ENCODE data around the gene TRIM62. TPM values are rescaled to one million over a fixed set of nuclear protein-coding genes. Genes with fewer than 3 reads are reported as not detected.
"Not testable (repeated sequence)": the region's sequence is repeated elsewhere in the genome, so short reads cannot be mapped to it uniquely, and the experiment has no call there.

TRIM62 gene
- total RNA-seq, 4 donors from 2014 or later, result 4.0 to 9.0 (median 5.5) TPM

DNA sequence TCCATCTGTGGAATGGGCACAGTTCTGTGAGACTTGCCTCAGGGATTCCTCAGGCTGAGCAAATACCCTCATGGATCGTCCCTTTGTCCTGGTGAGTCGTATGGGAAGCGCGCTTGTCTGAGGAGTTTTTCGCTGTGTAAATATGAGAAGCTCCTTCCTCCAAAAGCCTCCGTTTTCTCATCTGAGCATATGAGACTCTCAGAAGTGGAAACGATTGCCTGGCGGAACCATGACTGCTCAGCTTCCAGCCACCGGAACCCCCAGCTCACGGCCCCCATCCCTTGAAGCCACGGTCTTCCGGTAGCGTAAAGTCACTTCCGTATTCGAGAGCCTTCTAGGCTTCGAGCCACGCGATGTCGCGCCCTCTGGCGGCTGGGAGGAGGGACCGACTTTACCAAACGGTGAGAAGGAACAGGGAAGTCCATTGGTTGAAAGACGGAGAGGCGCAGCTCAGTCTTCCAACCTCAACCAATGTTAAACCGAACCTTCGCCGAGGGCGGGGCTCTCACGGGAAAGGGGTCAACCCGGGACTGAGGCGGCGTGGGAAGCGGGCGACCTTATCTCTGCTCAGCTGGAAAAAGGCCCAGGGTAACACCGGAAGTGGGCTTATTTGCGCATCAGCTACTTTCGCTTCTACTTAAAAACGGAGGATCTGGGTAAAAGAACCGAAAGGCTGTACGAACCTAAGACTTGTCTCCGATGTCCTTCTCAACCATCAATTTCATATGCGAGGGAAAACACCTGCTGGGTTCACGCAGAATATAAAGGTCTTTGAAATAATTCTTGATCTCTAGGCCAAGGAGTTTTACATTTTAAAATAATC, 54.6 kb downstream of the TRIM62 start:
- no peaks in the 10 kb centered on the region for H3K9me3 ChIP-seq
- peak overlapping the region; percentile 81 to 86 (median 84) for H3K27ac ChIP-seq
- peak overlapping the region; percentile 59 to 98 for H3K4me3 ChIP-seq
- 3% methylated on average over 11 to 14 of the region's 44 CpGs for WGBS, 2 donors (ENCODE audit: low coverage in 1 of 2)
- no peaks in the 10 kb centered on the region for H3K36me3 ChIP-seq
- no peaks in the 10 kb centered on the region for H3K27me3 ChIP-seq
- ATAC-seq, result peak; percentile 99
- peaks cover 0 to 26% (median 4%) of the 10 kb centered on the region in 3 donors for H3K4me1 ChIP-seq
- TF ChIP-seq, protein P1, sequence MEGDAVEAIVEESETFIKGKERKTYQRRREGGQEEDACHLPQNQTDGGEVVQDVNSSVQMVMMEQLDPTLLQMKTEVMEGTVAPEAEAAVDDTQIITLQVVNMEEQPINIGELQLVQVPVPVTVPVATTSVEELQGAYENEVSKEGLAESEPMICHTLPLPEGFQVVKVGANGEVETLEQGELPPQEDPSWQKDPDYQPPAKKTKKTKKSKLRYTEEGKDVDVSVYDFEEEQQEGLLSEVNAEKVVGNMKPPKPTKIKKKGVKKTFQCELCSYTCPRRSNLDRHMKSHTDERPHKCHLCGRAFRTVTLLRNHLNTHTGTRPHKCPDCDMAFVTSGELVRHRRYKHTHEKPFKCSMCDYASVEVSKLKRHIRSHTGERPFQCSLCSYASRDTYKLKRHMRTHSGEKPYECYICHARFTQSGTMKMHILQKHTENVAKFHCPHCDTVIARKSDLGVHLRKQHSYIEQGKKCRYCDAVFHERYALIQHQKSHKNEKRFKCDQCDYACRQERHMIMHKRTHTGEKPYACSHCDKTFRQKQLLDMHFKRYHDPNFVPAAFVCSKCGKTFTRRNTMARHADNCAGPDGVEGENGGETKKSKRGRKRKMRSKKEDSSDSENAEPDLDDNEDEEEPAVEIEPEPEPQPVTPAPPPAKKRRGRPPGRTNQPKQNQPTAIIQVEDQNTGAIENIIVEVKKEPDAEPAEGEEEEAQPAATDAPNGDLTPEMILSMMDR (IDR thresholded peaks at IDR 0.05), result peak; percentile 68 to 91 (median 86)
- no peak for TF ChIP-seq EP300 (IDR thresholded peaks at IDR 0.05)
- peak; percentile 89 for TF ChIP-seq POLR2AphosphoS5 (IDR thresholded peaks at IDR 0.05)

DNA sequence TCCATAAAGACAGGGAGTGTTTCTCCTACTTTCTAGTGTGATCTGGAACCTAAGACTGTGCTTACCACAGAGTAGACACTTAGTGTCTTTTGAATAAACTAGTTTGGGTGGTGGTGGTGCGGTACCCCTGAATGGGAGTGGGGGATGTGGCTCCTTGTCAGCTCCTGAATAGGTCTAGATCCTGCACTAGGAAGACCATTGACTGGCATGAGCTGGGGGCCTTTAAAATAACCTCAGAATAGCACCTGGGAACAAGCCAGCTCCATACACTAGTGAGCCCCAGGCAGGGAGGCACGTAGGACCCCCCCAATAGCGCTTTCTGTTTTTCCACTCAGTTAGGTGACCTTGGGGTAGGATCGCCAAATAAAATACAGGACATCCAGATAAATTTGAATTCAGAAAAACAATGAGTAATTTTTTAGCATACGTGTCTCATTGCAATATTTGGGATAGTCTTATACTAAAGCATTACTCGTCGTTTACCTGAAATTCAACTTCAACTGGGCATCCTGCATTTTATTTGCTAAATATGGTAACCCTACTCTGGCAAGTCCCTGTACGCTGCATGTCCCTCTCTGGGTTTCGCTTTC, 55.3 kb downstream of the TRIM62 start:
- Histone ChIP-seq H3K4me1 (peaks cover 0 to 26% (median 4%) of the 10 kb centered on the region in 3 donors), H3K9me3 (no peaks in the 10 kb centered on the region), H3K4me3 (peak overlapping the region; percentile 59 to 98), H3K27me3 (no peaks in the 10 kb centered on the region), H3K36me3 (no peaks in the 10 kb centered on the region), H3K27ac (peak overlapping the region; percentile 81 to 86 (median 84))
- ATAC-seq, result no peak
- WGBS, 2 donors (ENCODE audit: low coverage in 1 of 2), result 27 to 31% methylated on average over 7 to 9 of the region's 9 CpGs
- TF ChIP-seq, protein P1 (IDR thresholded peaks at IDR 0.05), result no peak
- TF ChIP-seq POLR2AphosphoS5 (IDR thresholded peaks at IDR 0.05), result no peak
- TF ChIP-seq POLR2A (IDR thresholded peaks at IDR 0.05), result no peak
- TF ChIP-seq EP300 (IDR thresholded peaks at IDR 0.05), result no peak

DNA sequence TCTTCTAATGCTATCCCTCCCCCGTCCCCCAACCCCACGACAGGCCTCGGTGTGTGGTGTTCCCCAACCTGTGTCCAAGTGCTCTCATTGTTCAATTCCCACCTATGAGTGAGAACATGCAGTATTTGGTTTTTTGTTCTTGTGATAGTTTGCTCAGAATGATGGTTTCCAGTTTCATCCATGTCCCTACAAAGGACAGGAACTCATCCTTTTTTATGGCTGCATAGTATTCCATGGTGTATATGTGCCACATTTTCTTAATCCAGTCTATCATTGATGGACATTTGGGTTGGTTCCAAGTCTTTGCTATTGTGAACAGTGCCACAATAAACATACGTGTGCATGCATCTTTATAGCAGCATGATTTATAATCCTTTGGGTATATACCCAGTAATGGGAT, 57.2 kb downstream of the TRIM62 start:
- H3K27ac ChIP-seq, H3K27me3 ChIP-seq, H3K4me3 ChIP-seq, H3K9me3 ChIP-seq, ATAC-seq, H3K36me3 ChIP-seq: not testable (repeated sequence)
- 81 to 100% methylated on average over 1 to 4 of the region's 4 CpGs for WGBS, 2 donors (ENCODE audit: low coverage in 1 of 2)
- H3K4me1 ChIP-seq, result peaks cover 0 to 26% (median 4%) of the 10 kb centered on the region in 3 donors

- WGBS, 2 donors (ENCODE audit: low coverage in 1 of 2), result 68 to 72% methylated on average over 2 to 3 of the region's 3 CpGs
- no peak for ATAC-seq
- Histone ChIP-seq H3K9me3 (no peaks in the 10 kb centered on the region), H3K4me1 (peaks cover 0 to 21% (median 4%) of the 10 kb centered on the region in 3 donors), H3K27me3 (peaks cover 5% of the 10 kb centered on the region), H3K36me3 (no peaks in the 10 kb centered on the region), H3K27ac (no peak overlapping the region), H3K4me3 (no peak overlapping the region)
- TF ChIP-seq EP300 (IDR thresholded peaks at IDR 0.05) (no peak), POLR2A (IDR thresholded peaks at IDR 0.05) (no peak), POLR2AphosphoS5 (IDR thresholded peaks at IDR 0.05) (no peak)
- TF ChIP-seq, protein P1 (IDR thresholded peaks at IDR 0.05), result no peak
Measured at GRCh38 chr1:33123266-33123665, 58.6 kb downstream of the TRIM62 start.

DNA sequence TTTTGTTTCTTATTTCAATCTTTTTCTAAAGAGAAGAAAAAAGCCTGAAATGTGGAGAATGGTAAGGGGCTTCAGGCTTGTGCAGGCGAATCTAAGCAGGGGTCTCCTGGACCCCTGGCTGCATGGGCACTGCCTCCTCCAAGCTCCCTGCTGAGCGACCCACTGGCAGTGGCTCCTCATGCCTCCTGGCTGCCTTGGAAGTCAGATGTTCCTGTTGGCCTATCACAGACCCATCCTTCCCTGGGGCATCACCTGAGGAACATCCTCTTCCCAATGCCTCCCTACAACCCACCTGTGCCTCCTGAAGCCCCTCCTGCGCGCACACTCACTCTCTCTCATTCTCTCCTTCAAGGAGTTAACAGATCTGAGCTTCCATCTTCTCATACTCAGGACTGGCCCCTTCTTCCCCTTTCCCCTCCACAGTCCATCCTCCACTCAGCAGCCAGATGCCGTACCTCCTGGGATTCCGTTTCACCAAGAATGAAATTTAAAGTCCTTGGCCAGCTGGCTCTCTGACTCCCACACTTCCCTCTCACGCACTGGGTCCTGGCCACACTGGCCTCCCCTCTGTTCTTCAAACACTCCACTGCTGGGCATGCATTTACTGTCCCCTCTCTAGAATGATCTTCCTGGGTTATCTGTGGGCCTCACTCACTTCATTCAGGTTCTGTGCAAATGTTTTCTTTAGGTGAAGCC, 59.2 kb downstream of the TRIM62 start:
- 60 to 72% methylated on average over 4 to 7 of the region's 7 CpGs for WGBS, 2 donors (ENCODE audit: low coverage in 1 of 2)
- TF ChIP-seq, protein P1 (IDR thresholded peaks at IDR 0.05), result no peak
- TF ChIP-seq POLR2A (IDR thresholded peaks at IDR 0.05) (no peak), EP300 (IDR thresholded peaks at IDR 0.05) (no peak), POLR2AphosphoS5 (IDR thresholded peaks at IDR 0.05) (no peak)
- Histone ChIP-seq H3K36me3 (no peaks in the 10 kb centered on the region), H3K27me3 (peaks cover 5% of the 10 kb centered on the region), H3K27ac (no peak overlapping the region), H3K4me3 (no peak overlapping the region), H3K9me3 (no peaks in the 10 kb centered on the region), H3K4me1 (peaks cover 0 to 15% (median 4%) of the 10 kb centered on the region in 3 donors)
- ATAC-seq, result no peak

All from gastroesophageal sphincter (tissue), 4 donors.